HepG2 (cell line): Measurements from ENCODE around the gene ARHGAP26. TPM values are rescaled to one million over a fixed set of nuclear protein-coding genes. Genes with fewer than 3 reads are reported as not detected.

Source experiments
- ATAC-seq: fragments of 200-7000 bp; cut with Tn5 transposase; 3 replicates; pipeline ENCODE4 v1.9.1; 2020; ENCODE audit warnings: mild to moderate bottlenecking, moderate library complexity
- BruUV-seq: library from RNA; stranded (reverse); fragments of 400-500 nt; replicated peaks from 2 replicates; lab custom pipeline; 2021; lab: Mats Ljungman, UMichigan
- CTCF ChIA-PET: fragments of 300-600 bp; formaldehyde crosslinking; extraction: SDS; loops from one replicate; lab custom pipeline; 2021; ENCODE audit warnings: low total read pairs, inconsistent platforms, low intra/inter-chr PET ratio; lab: Yijun Ruan, JAX
- POLR2A ChIA-PET: fragments of 350-600 bp; sonication (Branson Sonifier 250); formaldehyde crosslinking; loops from one replicate; lab custom pipeline; 2020; ENCODE audit warnings: antibody characterized with exemption, inconsistent platforms; lab: Yijun Ruan, JAX
- DNase-seq: peaks from one replicate; pipeline ENCODE4 v3.0.0-alpha.2; 2015; ENCODE audit warnings: low spot score
- FAIRE-seq: peaks from 3 replicates; lab custom pipeline; 2011; peaks lifted over from hg19 to GRCh38; lab: Jason Lieb, UNC
- H2AFZ ChIP-seq: one replicate; pipeline ENCODE4 v1.6.1; 2011; ENCODE audit warnings: low read length, inconsistent platforms
- H3K27ac ChIP-seq: fragments of 300-600 bp; 3 replicates; pipeline ENCODE4 v1.8.0; 2011; ENCODE audit warnings: mixed run types, mild to moderate bottlenecking, mixed read lengths, low read length, inconsistent platforms; ENCODE audit not compliant: insufficient read depth; ENCODE audit errors: extremely low read length
- H3K27me3 ChIP-seq, 2 experiments: fragments of 200-600 bp in 1 of 2; 2 replicates in 1 of 2; 3 replicates in 1 of 2; pipeline versions ENCODE4 v1.6.0 to v1.8.0; 2011; ENCODE audit warnings: low read length in 2 of 2, mild to moderate bottlenecking in 2 of 2, moderate library complexity in 2 of 2, inconsistent platforms in 1 of 2; ENCODE audit not compliant: insufficient read depth in 2 of 2, control insufficient read depth in 1 of 2
- H3K36me3 ChIP-seq, 2 experiments: fragments of 200-600 bp in 1 of 2; replicated peaks in 1 of 2; 2 replicates in 1 of 2; 3 replicates in 1 of 2; pipeline versions ENCODE4 v1.5.1 to v1.8.0; 2011; ENCODE audit warnings: low read length in 2 of 2, inconsistent platforms in 1 of 2; ENCODE audit not compliant: insufficient read depth in 2 of 2, control insufficient read depth in 1 of 2
- H3K4me1 ChIP-seq: 2 replicates; pipeline ENCODE4 v1.5.1; 2012; ENCODE audit warnings: low read length, inconsistent platforms; ENCODE audit not compliant: insufficient read depth
- H3K4me2 ChIP-seq: 2 replicates; pipeline ENCODE4 v1.6.0; 2011; ENCODE audit warnings: low read depth, low read length, inconsistent platforms
- H3K4me3 ChIP-seq, 3 experiments: fragments of 200-600 bp in 1 of 3; sonication (generic), shearing (Covaris generic) in 1 of 3; replicated peaks in 1 of 3; 2 replicates each; pipeline ENCODE4 v1.5.1; 2011 to 2016; ENCODE audit warnings: low read length in 3 of 3, inconsistent platforms in 2 of 3, low read depth in 2 of 3, mild to moderate bottlenecking in 2 of 3, control low read depth in 1 of 3, mixed read lengths in 1 of 3; ENCODE audit not compliant: insufficient read depth in 1 of 3
- H3K79me2 ChIP-seq: one replicate; pipeline ENCODE4 v1.6.1; 2011; ENCODE audit warnings: low read length, inconsistent platforms; ENCODE audit not compliant: insufficient read depth
- H3K9ac ChIP-seq: 2 replicates; pipeline ENCODE4 v1.6.0; 2011; ENCODE audit warnings: mild to moderate bottlenecking, low read depth, low read length, inconsistent platforms; ENCODE audit not compliant: insufficient read depth
- H3K9me3 ChIP-seq: 2 replicates; pipeline ENCODE4 v1.5.1; 2012; ENCODE audit warnings: mild to moderate bottlenecking, low read length
- H4K20me1 ChIP-seq: 2 replicates; pipeline ENCODE4 v1.6.0; 2011; ENCODE audit warnings: inconsistent platforms, mild to moderate bottlenecking, low read length, moderate library complexity; ENCODE audit not compliant: insufficient read depth
- AGO2 ChIP-seq: fragments of 200-400 bp; formaldehyde crosslinking; optimal IDR thresholded peaks from 2 replicates; pipeline ENCODE3; 2017; ENCODE audit warnings: mild to moderate bottlenecking, low read depth, low read length, moderate library complexity
- GTF3A ChIP-seq: sonication (generic); formaldehyde crosslinking; conservative IDR thresholded peaks from 2 replicates; pipeline ENCODE4 v1.4.0; 2020; ENCODE audit warnings: mild to moderate bottlenecking, missing genetic modification reagents
- SIX1 ChIP-seq: sonication (generic); formaldehyde crosslinking; IDR thresholded peaks from 2 replicates; pipeline ENCODE4 v1.4.0; 2020; ENCODE audit warnings: missing genetic modification reagents, borderline replicate concordance
- ZHX2 ChIP-seq, 2 experiments: sonication (generic) in 1 of 2; formaldehyde crosslinking in 1 of 2; IDR thresholded peaks; 2 replicates each; pipeline versions ENCODE4 v1.6.1 to v1.9.0; 2014 to 2022; ENCODE audit warnings: antibody characterized with exemption in 1 of 2, borderline replicate concordance in 1 of 2, inconsistent platforms in 1 of 2, low read depth in 1 of 2, missing genetic modification reagents in 1 of 2
- ZNF292 ChIP-seq: sonication (generic); formaldehyde crosslinking; IDR thresholded peaks from 2 replicates; pipeline ENCODE4 v1.8.1; 2022; ENCODE audit warnings: mild to moderate bottlenecking, low read depth, missing genetic modification reagents, borderline replicate concordance
- ZNF30 ChIP-seq: sonication (generic); formaldehyde crosslinking; IDR thresholded peaks from 2 replicates; pipeline ENCODE4 v1.5.0; 2020; ENCODE audit warnings: mild to moderate bottlenecking, missing genetic modification reagents
- ZNF337 ChIP-seq: sonication (generic); formaldehyde crosslinking; IDR thresholded peaks from 2 replicates; pipeline ENCODE4 v1.5.1; 2020; ENCODE audit warnings: missing genetic modification reagents, low read depth, mild to moderate bottlenecking, borderline replicate concordance
- ZNF569 ChIP-seq: sonication (generic); formaldehyde crosslinking; IDR thresholded peaks from 2 replicates; pipeline ENCODE4 v1.5.0; 2020; ENCODE audit warnings: mild to moderate bottlenecking, missing genetic modification reagents, moderate library complexity, borderline replicate concordance
- WGBS: methylation state at CpG from one replicate; pipeline ENCODE4 v1.1.6; 2017; ENCODE audit warnings: low lambda C conversion rate; 5-methylcytosine and 5-hydroxymethylcytosine counted together
- in situ Hi-C: cut with HindIII; loops from 2 replicates; pipeline ENCODE4 v1.10.0; 2017; ENCODE audit warnings: low pct_unique_long_range_greater_than_20kb; ENCODE audit not compliant: extremely low pct_ligation_motif_present
- intact Hi-C: fragments of 100-400 bp; cut with micrococcal nuclease; formaldehyde crosslinking; loops from one replicate; pipeline ENCODE4 v1.10.0; 2022; ENCODE audit not compliant: unreplicated experiment
- polyA plus RNA-seq, 8 experiments: library from polyadenylated mRNA; depleted of rRNA in 3 of 8; stranded (reverse) in 7 of 8; unstranded in 1 of 8; fragments of >200 nt; fragmentation: Illumina TruSeq in 4 of 8; extraction: Trizol in 4 of 8; gene quantifications; 2 replicates each; pipeline versions ENCODE4 v1.2.1 to v1.2.3, GENCODE V29; 2011 to 2016; ENCODE audit warnings: low read depth in 4 of 8, missing spikeins in 1 of 8, mixed read lengths in 1 of 8; ENCODE audit not compliant: insufficient read depth in 1 of 8
- total RNA-seq, 5 experiments: library from RNA; depleted of rRNA; stranded (reverse); fragments of >200 nt; fragmentation: Illumina TruSeq; extraction: Trizol; gene quantifications; 2 replicates each; pipeline ENCODE4 v1.2.3, GENCODE V29; 2016; ENCODE audit warnings: low read depth in 1 of 5

Gene ARHGAP26
- total and polyA plus RNA-seq, 2 of the 13 experiments (the other 11 are each of a cell fraction or from before 2014, with no cell fraction given) = 9.6 to 18.2 TPM

DNA sequence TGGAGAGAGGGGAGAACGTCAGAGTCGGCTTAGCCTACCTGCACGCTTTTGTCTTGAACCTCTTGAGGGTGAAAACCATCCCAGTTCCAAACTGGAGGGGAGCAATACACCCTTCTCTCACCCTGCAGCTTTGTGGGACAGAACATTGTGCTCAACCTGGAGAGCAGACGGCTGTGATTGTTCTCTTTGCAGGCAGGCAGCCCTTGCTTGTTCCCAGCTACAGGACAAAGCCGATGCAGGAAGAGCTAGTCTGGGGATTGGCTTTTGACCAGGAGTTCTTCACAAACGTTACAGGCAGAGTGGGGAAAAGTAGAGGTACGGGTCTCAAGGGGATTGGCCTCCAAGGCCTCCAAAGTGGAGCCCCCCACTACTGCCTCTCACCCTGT, 33.9 kb upstream of the ARHGAP26 start:
- ATAC-seq = no peak
- no peaks in the 10 kb centered on the region for H4K20me1 ChIP-seq
- no peak overlapping the region for H3K9ac ChIP-seq
- WGBS = 26% methylated on average over 7 of the region's 7 CpGs
- CTCF ChIA-PET = no interaction called here
- no peak for TF ChIP-seq ZNF30
- TF ChIP-seq ZHX2 (IDR thresholded peaks at IDR 0.05; ENCODE audit: low read depth) = no peak
- no peak for TF ChIP-seq ZHX2 (CRISPR knock-in tag; IDR thresholded peaks at IDR 0.05; ENCODE audit: borderline replicate concordance)
- TF ChIP-seq AGO2 = no peak
- TF ChIP-seq ZNF292 (CRISPR knock-in tag) = no peak
- TF ChIP-seq ZNF569 = no peak
- TF ChIP-seq ZNF337 (CRISPR knock-in tag) = no peak
- no peak for TF ChIP-seq SIX1 (CRISPR knock-in tag)
- TF ChIP-seq GTF3A (CRISPR knock-in tag) = no peak
- TF ChIP-seq, all 625 proteins: peak for 0
- DNase-seq (no peak), FAIRE-seq (no peak)
- Histone ChIP-seq H3K9me3 (no peaks in the 10 kb centered on the region), H3K4me2 (no peak overlapping the region), H3K27me3 (peaks cover 7 to 44% of the 10 kb centered on the region in 2 experiments; a peak in 3 of 5 replicates), H2AFZ (no peak overlapping the region), H3K79me2 (no peaks in the 10 kb centered on the region), H3K36me3 (no peaks in the 10 kb centered on the region), H3K4me1 (peaks cover 21% of the 10 kb centered on the region), H3K4me3 (no peak overlapping the region), H3K27ac (no peak overlapping the region)
- intact Hi-C loops = no loop called here
- in situ Hi-C loops = no loop called here
- BruUV-seq = no TSS peak
- POLR2A ChIA-PET = no interaction called here
